ENCODE results near the gene DGKI.

Gene DGKI

DNA sequence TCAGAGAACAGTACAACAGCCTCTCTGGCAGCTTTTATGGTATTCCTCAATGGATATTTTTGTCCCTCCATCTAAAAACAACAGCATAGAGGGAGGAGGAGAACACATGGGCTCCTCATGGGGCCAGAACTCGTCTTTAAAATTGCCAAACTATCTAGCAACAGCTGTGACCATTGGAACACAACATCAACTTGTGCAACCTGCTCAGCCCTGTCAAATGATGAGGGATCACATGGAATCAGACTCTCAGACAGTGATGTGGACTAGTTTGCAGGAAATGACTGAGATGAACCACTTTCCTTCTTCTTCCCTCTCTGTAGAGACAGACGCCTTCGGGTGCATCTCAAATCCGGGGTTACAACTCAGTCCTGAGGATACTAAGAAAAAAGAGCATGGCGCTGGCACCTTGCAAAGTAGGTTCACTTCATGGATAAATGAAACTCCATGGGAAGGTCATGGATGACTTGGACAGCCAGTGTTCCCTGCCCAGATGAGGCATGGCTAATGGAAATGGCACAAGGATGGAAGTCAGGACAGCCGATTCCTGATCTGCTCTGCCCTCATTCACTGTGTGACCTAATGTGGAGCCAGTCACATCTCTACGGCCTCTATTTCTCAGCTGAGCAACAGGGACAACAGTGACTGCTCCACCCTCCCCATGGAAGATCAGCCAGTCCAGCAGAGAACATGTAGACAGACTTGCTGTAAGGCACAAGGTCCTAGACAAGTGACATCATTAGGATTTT lies 24.6 kb upstream of the DGKI start:
- TF ChIP-seq CTCF (IDR thresholded peaks at IDR 0.05; ENCODE audit: low read depth, low read length) = no peak
- H3K4me3 ChIP-seq (ENCODE audit: low read depth, low read length) = no peak overlapping the region

DNA sequence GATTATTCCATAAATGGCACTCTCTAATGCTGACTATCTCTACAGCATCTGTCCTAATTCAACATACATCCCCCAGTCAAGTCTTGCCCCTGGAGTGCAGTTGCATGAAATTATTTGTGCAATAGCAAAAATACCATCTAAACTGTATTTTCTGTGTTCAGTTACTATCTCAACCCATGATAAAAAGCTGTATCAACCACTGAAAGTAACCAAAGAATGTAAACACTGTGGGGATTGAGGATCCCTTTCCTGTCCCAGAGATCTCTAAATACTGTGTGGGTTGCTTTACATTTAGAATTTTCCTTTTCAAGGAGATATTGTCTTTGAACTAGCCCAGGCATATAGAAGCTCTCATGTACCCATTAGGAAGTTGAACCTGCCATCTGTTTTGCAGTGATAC lies 23.9 kb upstream of the DGKI start:
- no peak overlapping the region for H3K4me3 ChIP-seq (ENCODE audit: low read depth, low read length)
- no peak for TF ChIP-seq CTCF (IDR thresholded peaks at IDR 0.05; ENCODE audit: low read depth, low read length)

- TF ChIP-seq CTCF (IDR thresholded peaks at IDR 0.05; ENCODE audit: low read depth, low read length) = no peak
- H3K4me3 ChIP-seq (ENCODE audit: low read depth, low read length) = no peak overlapping the region
These were observed 23.3 kb upstream of the DGKI start for GRCh38 chr7:137870078-137870477.

DNA sequence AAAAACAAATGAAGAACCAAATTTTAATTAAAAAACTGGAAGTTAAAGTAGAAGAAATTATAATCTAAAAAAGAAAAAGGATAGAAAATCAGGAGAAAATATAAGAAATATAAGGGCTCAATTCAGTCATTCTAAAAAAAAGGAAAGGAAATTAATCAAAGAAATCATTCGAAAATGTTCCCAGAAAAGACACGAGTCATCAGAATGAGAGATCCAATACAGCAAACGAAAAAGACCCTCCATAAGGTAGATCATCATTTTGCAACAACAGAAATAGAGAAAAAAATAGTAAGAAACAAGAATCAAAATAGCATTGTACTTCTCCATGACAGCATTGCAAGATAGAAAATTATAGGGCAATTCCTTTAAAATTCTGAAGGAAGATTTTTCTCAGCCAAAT lies 22.5 kb upstream of the DGKI start:
- no peak overlapping the region for H3K4me3 ChIP-seq (ENCODE audit: low read depth, low read length)
- TF ChIP-seq CTCF (IDR thresholded peaks at IDR 0.05; ENCODE audit: low read depth, low read length) = no peak

GRCh38 chr7:137867289-137867688 lies 20.5 kb upstream of the DGKI start:
- H3K4me3 ChIP-seq (ENCODE audit: low read depth, low read length) = no peak overlapping the region
- no peak for TF ChIP-seq CTCF (IDR thresholded peaks at IDR 0.05; ENCODE audit: low read depth, low read length)

DNA sequence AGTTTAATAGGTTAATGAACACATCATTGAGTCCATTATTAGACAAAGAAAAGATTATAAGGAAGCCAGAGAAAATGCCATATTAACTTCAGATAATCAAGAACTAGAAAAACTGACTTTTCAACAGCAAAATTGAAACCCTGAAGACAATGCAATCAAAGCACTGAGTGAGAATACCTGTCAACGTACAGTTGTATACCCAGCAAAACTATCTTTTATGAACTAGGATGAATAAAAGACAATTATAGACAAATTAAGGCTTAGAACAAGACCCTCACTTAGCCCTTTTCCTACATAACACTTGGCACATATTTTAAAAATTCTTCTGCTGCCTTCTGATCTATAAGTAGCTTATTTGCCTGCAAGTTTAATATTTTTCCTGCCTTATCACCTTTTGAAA lies 19.0 kb upstream of the DGKI start:
- TF ChIP-seq CTCF (IDR thresholded peaks at IDR 0.05; ENCODE audit: low read depth, low read length) = no peak

DNA sequence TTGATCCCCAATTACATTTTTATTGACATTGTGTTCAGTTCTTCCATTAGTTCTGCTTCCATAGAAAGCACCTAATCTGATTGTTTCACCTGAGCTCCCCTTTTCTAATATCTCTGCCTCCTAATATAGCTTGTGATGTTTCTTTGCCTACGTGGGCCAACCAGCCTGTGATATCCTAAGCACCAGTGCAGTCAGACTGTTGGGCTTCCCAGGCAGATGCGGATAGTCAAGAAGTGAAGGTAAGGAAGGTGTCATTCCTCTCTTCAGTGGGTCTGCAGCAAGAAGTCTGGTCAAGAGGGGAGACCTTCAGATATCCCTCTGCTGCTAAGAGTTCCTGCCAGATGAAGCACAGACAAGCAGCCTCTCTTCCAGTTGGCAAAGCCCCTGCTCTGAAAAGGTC lies 16.2 kb upstream of the DGKI start:
- H3K4me3 ChIP-seq (ENCODE audit: low read depth, low read length) = no peak overlapping the region
- TF ChIP-seq CTCF (IDR thresholded peaks at IDR 0.05; ENCODE audit: low read depth, low read length) = no peak

More for the DNA sequence above, 19.0 kb upstream of the DGKI start:
- H3K4me3 ChIP-seq (ENCODE audit: low read depth, low read length) = no peak overlapping the region
